Right atrium auricular region (tissue), 2 donors: ENCODE data around the gene NRN1L. TPM values are rescaled to one million over a fixed set of nuclear protein-coding genes. Genes with fewer than 3 reads are reported as not detected.

Source experiments
- DNase-seq: peaks from one replicate; pipeline ENCODE4 v3.0.0-alpha.2; 2019; ENCODE audit warnings: low spot score
- H3K27ac ChIP-seq, 2 donors: fragments of 200-600 bp; sonication (generic); 1 replicate in 1 of 2; 2 replicates in 1 of 2; pipeline ENCODE4 v1.5.1; 2016 to 2019
- H3K27me3 ChIP-seq, 2 donors: fragments of 200-600 bp; sonication (generic); one replicate each; pipeline versions ENCODE4 v1.5.1 to v1.6.0; 2017 to 2019
- H3K36me3 ChIP-seq: fragments of 200-600 bp; sonication (generic); one replicate; pipeline ENCODE4 v1.5.1; 2016
- H3K4me1 ChIP-seq, 2 donors: fragments of 200-600 bp; sonication (generic); one replicate each; pipeline versions ENCODE4 v1.5.1 to v1.6.0; 2017 to 2019
- H3K4me3 ChIP-seq, 2 donors: fragments of 200-600 bp; sonication (generic); 1 replicate in 1 of 2; 2 replicates in 1 of 2; pipeline ENCODE4 v1.5.1; 2017 to 2019; ENCODE audit warnings: mild to moderate bottlenecking in 1 of 2, moderate library complexity in 1 of 2
- H3K9me3 ChIP-seq, 2 donors: fragments of 200-600 bp; sonication (generic); one replicate each; pipeline ENCODE4 v1.5.1; 2019
- total RNA-seq, 2 donors: library from RNA; depleted of rRNA; stranded (reverse); fragments of >200 nt; gene quantifications; one replicate each; pipeline ENCODE4 v1.1.0, GENCODE V29; 2016
- TF ChIP-seq, protein P1 (sequence below), 2 donors: fragments of 200-600 bp; sonication (generic); IDR thresholded peaks; one replicate each; pipeline ENCODE4 v1.5.1; 2019; ENCODE audit warnings: antibody characterized with exemption in 2 of 2

The NRN1L gene
- total RNA-seq, 2 donors from 2014 or later: not detected

DNA sequence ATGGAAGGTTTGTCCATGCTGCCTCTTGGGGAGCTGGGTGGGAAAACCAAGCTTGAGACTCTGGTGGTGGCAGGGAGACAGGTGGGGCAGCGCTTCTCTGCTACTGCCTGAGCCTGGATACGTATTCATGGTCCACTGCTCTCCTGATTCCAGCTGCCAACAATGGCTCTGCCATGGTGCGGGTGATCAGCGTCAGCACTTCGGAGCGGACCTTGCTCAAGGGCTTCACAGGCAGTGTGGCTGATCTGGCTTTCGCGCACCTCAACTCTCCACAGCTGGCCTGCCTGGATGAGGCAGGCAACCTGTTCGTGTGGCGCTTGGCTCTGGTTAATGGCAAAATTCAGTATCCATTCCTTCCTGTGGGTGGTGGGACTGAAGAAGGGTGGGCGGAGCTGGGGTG, 7.6 kb upstream of the NRN1L start:
- H3K36me3 ChIP-seq: peaks cover 62% of the 10 kb centered on the region
- TF ChIP-seq, protein P1, sequence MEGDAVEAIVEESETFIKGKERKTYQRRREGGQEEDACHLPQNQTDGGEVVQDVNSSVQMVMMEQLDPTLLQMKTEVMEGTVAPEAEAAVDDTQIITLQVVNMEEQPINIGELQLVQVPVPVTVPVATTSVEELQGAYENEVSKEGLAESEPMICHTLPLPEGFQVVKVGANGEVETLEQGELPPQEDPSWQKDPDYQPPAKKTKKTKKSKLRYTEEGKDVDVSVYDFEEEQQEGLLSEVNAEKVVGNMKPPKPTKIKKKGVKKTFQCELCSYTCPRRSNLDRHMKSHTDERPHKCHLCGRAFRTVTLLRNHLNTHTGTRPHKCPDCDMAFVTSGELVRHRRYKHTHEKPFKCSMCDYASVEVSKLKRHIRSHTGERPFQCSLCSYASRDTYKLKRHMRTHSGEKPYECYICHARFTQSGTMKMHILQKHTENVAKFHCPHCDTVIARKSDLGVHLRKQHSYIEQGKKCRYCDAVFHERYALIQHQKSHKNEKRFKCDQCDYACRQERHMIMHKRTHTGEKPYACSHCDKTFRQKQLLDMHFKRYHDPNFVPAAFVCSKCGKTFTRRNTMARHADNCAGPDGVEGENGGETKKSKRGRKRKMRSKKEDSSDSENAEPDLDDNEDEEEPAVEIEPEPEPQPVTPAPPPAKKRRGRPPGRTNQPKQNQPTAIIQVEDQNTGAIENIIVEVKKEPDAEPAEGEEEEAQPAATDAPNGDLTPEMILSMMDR (IDR thresholded peaks at IDR 0.05): no peak
- peaks cover 0 to 33% of the 10 kb centered on the region in 2 donors for H3K4me1 ChIP-seq

DNA sequence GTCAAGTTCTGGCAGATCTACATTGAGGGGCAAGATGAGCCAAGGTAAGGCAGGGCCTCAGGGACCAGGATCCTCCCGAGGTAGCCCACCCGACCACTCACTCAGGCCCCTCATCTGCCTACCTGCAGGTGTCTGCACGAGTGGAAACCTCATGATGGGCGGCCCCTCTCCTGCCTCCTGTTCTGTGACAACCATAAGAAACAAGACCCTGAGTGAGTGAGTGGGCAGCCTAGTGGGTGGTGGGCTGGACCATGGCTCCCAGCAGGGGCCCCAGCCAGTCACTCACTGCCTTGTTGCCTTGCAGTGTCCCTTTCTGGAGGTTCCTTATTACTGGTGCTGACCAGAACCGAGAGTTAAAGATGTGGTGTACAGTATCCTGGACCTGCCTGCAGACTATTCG, 6.5 kb upstream of the NRN1L start:
- no peaks in the 10 kb centered on the region for H3K9me3 ChIP-seq
- TF ChIP-seq, protein P1 (IDR thresholded peaks at IDR 0.05): no peak
- H3K27ac ChIP-seq: no peak overlapping the region
- peaks cover 0 to 38% of the 10 kb centered on the region in 2 donors for H3K4me1 ChIP-seq
- peaks cover 74% of the 10 kb centered on the region for H3K36me3 ChIP-seq
- no peak overlapping the region for H3K4me3 ChIP-seq
- no peak for DNase-seq
- H3K27me3 ChIP-seq: no peaks in the 10 kb centered on the region

More for the DNA sequence above, 7.6 kb upstream of the NRN1L start:
- DNase-seq: no peak
- H3K9me3 ChIP-seq: no peaks in the 10 kb centered on the region
- H3K4me3 ChIP-seq: no peak overlapping the region
- no peaks in the 10 kb centered on the region for H3K27me3 ChIP-seq
- no peak overlapping the region for H3K27ac ChIP-seq

DNA sequence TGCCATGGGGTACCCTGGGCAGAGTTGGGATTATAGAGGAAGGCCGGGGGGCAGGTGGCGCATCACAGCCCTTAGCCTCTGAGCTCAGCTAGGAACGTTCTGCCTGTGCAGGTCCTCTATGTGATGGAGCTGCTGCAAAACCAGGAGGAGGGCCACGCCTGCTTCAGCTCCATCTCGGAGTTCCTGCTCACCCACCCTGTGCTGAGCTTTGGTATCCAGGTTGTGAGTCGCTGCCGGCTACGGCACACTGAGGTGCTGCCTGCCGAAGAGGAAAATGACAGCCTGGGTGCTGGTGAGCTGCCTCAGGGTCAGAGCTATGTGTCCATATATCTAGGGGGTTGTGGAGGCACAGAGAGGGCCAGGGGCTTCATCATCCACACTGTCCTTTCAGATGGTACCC, 5.8 kb upstream of the NRN1L start:
- Histone ChIP-seq H3K36me3 (peaks cover 80% of the 10 kb centered on the region), H3K4me3 (no peak overlapping the region), H3K4me1 (peaks cover 0 to 39% of the 10 kb centered on the region in 2 donors), H3K27ac (no peak overlapping the region), H3K9me3 (no peaks in the 10 kb centered on the region), H3K27me3 (no peaks in the 10 kb centered on the region)
- DNase-seq: no peak
- TF ChIP-seq, protein P1 (IDR thresholded peaks at IDR 0.05): no peak

GRCh38 chr16:67879462-67879861, 5.2 kb upstream of the NRN1L start:
- Histone ChIP-seq H3K27me3 (no peaks in the 10 kb centered on the region), H3K4me1 (peaks cover 0 to 39% of the 10 kb centered on the region in 2 donors), H3K9me3 (no peaks in the 10 kb centered on the region), H3K36me3 (peaks cover 84% of the 10 kb centered on the region), H3K4me3 (no peak overlapping the region), H3K27ac (no peak overlapping the region)
- no peak for DNase-seq
- TF ChIP-seq, protein P1 (IDR thresholded peaks at IDR 0.05): no peak

DNA sequence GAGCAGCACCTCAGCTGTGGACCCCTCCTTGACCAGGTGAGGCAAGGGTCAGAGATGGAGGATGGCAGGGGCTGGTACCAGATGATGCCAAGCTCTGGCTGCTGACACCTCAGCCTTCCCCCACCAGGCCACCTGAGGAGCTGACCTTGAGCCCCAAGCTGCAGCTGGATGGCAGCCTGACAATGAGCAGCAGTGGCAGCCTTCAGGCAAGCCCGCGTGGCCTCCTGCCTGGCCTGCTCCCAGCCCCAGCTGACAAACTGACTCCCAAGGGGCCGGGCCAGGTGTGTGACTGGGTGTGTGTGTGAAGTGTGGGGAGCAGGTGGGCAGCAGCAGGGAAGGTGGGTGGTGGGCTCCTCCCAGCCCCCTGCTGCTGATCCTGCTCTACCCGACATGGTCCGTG, 4.7 kb upstream of the NRN1L start:
- no peaks in the 10 kb centered on the region for H3K27me3 ChIP-seq
- TF ChIP-seq, protein P1 (IDR thresholded peaks at IDR 0.05): no peak
- peaks cover 0 to 39% of the 10 kb centered on the region in 2 donors for H3K4me1 ChIP-seq
- H3K36me3 ChIP-seq: peaks cover 84% of the 10 kb centered on the region
- H3K4me3 ChIP-seq: no peak overlapping the region
- DNase-seq: no peak
- no peaks in the 10 kb centered on the region for H3K9me3 ChIP-seq
- no peak overlapping the region for H3K27ac ChIP-seq

GRCh38 chr16:67880584-67880983, 4.1 kb upstream of the NRN1L start:
- Histone ChIP-seq H3K36me3 (peaks cover 84% of the 10 kb centered on the region), H3K27ac (no peak overlapping the region), H3K27me3 (no peaks in the 10 kb centered on the region), H3K4me3 (no peak overlapping the region), H3K9me3 (no peaks in the 10 kb centered on the region), H3K4me1 (peaks cover 0 to 39% of the 10 kb centered on the region in 2 donors)
- TF ChIP-seq, protein P1 (IDR thresholded peaks at IDR 0.05): no peak
- DNase-seq: no peak
